ENCODE data around the gene PVALEF.

Gene PVALEF

DNA sequence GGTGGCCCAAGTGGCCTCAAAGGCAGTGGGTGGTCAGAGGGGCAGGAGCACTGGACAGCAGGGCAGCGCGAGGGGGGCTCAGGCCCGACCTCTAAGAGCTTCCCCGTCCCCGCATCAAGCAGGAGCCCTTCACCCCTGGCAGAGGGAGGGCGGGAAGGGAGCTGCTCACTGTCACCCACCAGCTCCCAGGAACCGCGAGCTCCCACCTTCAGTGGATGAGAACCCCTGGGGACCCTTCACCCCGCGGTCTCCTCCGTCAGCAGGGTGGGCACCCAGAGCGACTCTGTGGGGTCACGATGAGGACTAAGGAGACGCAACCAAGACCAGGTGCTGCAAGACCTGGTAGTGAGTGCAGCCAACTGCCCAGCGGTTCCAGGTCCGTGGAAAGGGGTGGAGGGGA is 43.8 kb downstream of the PVALEF start:
- DNase-seq (ENCODE audit: low spot score) = no peak
- in situ Hi-C loops (cut with MboI; ENCODE audit: low sequenced_read_pairs, unreplicated experiment) = no loop called here
- TF ChIP-seq, protein P1, sequence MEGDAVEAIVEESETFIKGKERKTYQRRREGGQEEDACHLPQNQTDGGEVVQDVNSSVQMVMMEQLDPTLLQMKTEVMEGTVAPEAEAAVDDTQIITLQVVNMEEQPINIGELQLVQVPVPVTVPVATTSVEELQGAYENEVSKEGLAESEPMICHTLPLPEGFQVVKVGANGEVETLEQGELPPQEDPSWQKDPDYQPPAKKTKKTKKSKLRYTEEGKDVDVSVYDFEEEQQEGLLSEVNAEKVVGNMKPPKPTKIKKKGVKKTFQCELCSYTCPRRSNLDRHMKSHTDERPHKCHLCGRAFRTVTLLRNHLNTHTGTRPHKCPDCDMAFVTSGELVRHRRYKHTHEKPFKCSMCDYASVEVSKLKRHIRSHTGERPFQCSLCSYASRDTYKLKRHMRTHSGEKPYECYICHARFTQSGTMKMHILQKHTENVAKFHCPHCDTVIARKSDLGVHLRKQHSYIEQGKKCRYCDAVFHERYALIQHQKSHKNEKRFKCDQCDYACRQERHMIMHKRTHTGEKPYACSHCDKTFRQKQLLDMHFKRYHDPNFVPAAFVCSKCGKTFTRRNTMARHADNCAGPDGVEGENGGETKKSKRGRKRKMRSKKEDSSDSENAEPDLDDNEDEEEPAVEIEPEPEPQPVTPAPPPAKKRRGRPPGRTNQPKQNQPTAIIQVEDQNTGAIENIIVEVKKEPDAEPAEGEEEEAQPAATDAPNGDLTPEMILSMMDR (IDR thresholded peaks at IDR 0.05; ENCODE audit: borderline replicate concordance, control extremely low read depth, extremely low read depth, insufficient read depth, missing control alignments) = no peak

DNA sequence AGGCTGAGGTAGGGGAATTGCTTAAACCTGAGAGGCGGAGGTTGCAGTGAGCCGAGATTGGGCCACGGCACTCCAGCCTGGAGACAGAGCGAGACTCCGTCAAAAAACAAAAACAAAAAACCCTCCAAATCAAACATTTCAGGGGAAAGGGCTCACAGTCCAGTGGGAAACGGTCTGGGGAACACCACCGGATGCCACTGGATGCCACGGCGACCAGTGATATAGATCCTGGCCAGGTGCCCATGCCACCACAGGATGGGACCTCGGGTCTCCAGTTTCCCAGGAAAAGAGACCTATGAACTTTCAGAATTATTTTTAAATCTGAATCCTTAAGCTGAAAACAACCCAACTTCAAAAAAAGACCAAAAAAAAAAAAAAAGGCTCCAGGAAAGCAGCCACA is 45.2 kb downstream of the PVALEF start:
- TF ChIP-seq, protein P1 (IDR thresholded peaks at IDR 0.05; ENCODE audit: borderline replicate concordance, control extremely low read depth, extremely low read depth, insufficient read depth, missing control alignments) = no peak
- no peak for DNase-seq (ENCODE audit: low spot score)
- in situ Hi-C loops (cut with MboI; ENCODE audit: low sequenced_read_pairs, unreplicated experiment) = no loop called here

DNA sequence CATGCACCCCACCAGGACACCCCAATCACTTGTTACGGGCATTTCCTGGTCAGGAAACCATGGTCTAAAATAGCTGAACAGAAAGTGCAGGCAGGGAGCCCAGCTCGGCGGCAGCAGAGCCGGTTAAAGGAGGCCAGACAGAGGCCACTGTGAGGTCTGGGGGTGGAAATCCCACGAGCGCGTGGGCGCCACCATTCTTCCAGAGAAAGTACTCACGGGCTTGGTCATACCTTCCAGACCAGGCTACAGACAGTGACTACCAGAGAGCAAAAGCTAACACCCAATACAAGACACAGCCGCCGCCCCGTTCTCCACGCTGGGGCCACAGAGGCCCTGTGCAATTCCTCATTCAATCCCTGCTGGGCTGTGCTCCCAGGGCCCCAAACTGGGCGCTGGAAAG is 45.6 kb downstream of the PVALEF start:
- in situ Hi-C loops (cut with MboI; ENCODE audit: low sequenced_read_pairs, unreplicated experiment) = no loop called here
- TF ChIP-seq, protein P1 (IDR thresholded peaks at IDR 0.05; ENCODE audit: borderline replicate concordance, control extremely low read depth, extremely low read depth, insufficient read depth, missing control alignments) = no peak
- DNase-seq (ENCODE audit: low spot score) = no peak

- TF ChIP-seq, protein P1 (IDR thresholded peaks at IDR 0.05; ENCODE audit: borderline replicate concordance, control extremely low read depth, extremely low read depth, insufficient read depth, missing control alignments) = no peak
- DNase-seq (ENCODE audit: low spot score) = no peak
- in situ Hi-C loops (cut with MboI; ENCODE audit: low sequenced_read_pairs, unreplicated experiment) = no loop called here
These were observed 47.1 kb downstream of the PVALEF start for GRCh38 chr17:81212365-81212764.

DNA sequence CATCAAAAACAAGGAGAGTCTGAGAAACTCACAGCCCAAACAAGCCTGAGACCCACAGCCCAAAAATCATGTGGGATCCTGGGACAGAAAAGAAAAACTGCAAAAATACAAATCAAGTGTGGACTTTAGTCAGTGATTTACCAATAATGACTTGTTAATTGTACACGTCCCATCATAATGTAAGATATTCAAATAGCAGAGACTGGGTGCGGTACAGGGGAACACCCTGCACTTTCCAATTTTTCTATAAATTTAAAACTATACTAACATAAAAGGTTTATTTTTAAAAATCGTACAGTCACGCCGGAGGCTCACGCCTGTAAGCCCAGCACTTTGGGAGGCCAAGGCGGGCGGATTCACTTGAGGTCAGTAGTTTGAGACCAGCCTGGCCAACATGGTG is 48.7 kb downstream of the PVALEF start:
- DNase-seq (ENCODE audit: low spot score) = no peak
- in situ Hi-C loops (cut with MboI; ENCODE audit: low sequenced_read_pairs, unreplicated experiment) = no loop called here
- TF ChIP-seq, protein P1 (IDR thresholded peaks at IDR 0.05; ENCODE audit: borderline replicate concordance, control extremely low read depth, extremely low read depth, insufficient read depth, missing control alignments) = no peak

DNA sequence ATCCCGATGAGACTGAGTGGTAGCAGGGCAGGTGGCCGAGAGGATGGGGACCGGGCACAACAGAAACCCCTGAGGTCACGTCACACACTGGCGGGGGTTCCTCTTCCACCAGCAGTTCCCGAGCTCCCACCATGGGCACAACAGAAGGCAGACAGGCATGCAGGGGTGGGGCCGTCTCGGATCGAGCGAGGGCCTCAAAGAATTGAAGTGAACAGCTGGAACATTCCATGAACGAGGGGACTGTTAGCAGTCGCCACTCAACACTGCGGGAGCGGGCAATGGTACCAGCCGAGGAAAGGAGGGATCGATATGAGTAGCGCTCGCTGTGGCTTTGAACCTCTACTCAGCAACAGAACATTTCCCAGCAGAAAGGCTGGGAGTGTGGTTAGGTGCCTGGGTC is 52.2 kb downstream of the PVALEF start:
- in situ Hi-C loops (cut with MboI; ENCODE audit: low sequenced_read_pairs, unreplicated experiment) = no loop called here
- TF ChIP-seq, protein P1 (IDR thresholded peaks at IDR 0.05; ENCODE audit: borderline replicate concordance, control extremely low read depth, extremely low read depth, insufficient read depth, missing control alignments) = no peak
- no peak for DNase-seq (ENCODE audit: low spot score)

DNA sequence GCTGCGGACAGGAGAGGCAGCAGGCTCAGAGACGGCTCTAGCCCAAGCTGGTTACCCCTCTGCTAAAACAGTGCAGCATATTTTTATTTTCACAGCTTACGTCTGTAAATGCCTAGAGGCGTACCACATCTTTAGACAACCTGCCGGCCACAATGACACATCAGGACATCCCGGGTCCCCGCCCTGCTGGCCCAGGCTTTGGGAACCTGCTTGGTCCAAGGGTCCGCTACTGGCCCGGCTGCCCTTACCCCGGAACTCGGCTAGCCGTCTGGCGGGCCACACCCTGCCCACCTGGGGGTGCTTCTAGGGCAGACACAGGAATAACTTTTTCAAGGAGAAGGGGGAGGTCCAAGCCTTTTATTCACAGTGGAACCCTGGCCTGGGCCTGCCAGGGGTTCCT is 53.2 kb downstream of the PVALEF start:
- in situ Hi-C loops (cut with MboI; ENCODE audit: low sequenced_read_pairs, unreplicated experiment) = no loop called here
- TF ChIP-seq, protein P1 (IDR thresholded peaks at IDR 0.05; ENCODE audit: borderline replicate concordance, control extremely low read depth, extremely low read depth, insufficient read depth, missing control alignments) = no peak
- DNase-seq (ENCODE audit: low spot score) = no peak
